ENCODE results near the gene MTG2.

The MTG2 gene

DNA sequence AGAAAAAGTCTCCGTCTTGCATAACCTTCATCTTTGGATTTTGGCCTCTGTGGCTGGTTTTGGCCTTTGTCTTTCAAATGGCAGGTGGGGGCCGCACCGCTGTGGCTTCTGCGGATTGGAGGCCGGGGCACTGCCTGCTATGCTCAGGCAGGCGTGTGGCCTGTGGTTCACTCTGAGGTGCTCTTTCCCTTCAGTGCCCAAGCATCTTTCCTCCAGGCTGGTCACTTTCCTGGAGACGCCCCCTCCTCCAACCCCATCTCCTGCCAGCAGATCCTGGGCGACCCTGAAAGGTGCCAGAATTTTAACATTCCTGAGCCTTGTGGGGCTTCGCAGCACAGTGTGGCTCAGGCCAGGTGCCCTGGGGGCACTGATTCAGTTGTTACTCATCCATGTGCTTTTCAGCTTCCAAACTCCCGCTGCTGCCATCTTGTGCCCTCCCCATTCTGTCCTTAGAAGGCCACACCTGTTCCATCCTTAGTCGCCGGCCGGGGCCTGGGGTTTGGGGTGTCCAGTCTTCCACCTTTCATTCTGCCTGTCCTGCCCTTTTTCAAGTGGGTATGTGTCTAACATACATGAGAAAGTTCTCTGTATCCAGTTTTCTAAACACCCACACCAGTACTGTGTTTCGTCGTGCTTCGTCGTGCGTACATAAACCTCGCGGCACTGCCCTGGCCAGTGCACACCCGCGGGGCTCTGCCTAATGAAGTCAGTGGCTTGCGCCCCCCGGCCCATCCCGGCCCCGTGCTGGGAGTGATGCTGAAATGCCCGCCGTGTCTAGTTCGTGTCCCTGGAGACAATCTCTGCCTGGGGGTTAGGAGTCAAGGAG is 27.2 kb upstream of the MTG2 start:
- no peak overlapping the region for H2AK5ac ChIP-seq (ENCODE audit: low read length)
- DNase-seq, result peak; percentile 46 to 60
- no CpG with 5 or more reads among the region's 29 CpGs for WGBS (ENCODE audit: extremely low coverage, insufficient coverage, insufficient read length)

DNA sequence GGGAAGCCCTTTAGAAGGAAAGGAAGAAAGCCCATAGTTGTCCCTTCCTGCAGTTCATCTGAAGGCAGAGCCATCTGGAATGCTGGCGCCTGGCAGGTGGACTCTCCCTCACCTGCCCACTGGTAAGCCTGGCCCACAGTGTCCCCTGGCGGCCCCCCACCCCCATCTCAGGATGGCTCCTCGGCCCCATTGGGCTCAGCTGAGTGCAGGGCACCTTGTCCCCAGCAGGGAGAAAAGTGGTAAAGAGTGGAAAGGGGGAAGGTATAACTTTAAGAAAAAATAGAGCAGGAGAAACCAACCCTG is 26.6 kb upstream of the MTG2 start:
- Histone ChIP-seq H2AFZ (ENCODE audit: insufficient read depth, low read length, poor library complexity) (no peak overlapping the region), H3K14ac (ENCODE audit: low read length) (no peak overlapping the region), H3K4me1 (ENCODE audit: control insufficient read depth in 1 of 2, insufficient read depth in 2 of 2, low read length in 2 of 2) (peaks cover 21 to 26% of the 10 kb centered on the region in 2 experiments), H3K36me3 (ENCODE audit: control insufficient read depth in 1 of 2, insufficient read depth in 2 of 2, low read length in 2 of 2) (peaks cover 36 to 45% of the 10 kb centered on the region in 2 experiments), H2BK5ac (ENCODE audit: low read depth, low read length, poor library complexity) (no peak overlapping the region), H3K9ac (ENCODE audit: low read length) (no peak overlapping the region), H3K23ac (ENCODE audit: low read length) (no peak overlapping the region), H3K27ac (ENCODE audit: low read depth, low read length) (no peak overlapping the region), H2BK120ac (ENCODE audit: insufficient read depth, low read length, poor library complexity) (no peak overlapping the region), H3K27me3 (ENCODE audit: insufficient read depth, low read length) (no peaks in the 10 kb centered on the region), H2AK5ac (ENCODE audit: low read length) (no peak overlapping the region), H4K12ac (ENCODE audit: low read depth, low read length) (no peak overlapping the region), H3K9me3 (ENCODE audit: insufficient read depth, low read depth, low read length) (peaks cover 3% of the 10 kb centered on the region), H3K79me2 (ENCODE audit: control insufficient read depth, insufficient read depth, low read length, poor library complexity) (peaks cover 12% of the 10 kb centered on the region), H3K4ac (ENCODE audit: low read depth, low read length) (no peak overlapping the region), H2BK12ac (ENCODE audit: low read length) (no peak overlapping the region), H4K8ac (ENCODE audit: low read depth, low read length) (no peak overlapping the region), H3K4me3 (ENCODE audit: low read depth, low read length) (no peak overlapping the region), H4K91ac (ENCODE audit: low read depth, low read length) (no peak overlapping the region), H3K18ac (ENCODE audit: low read length) (no peak overlapping the region), H3K79me1 (ENCODE audit: low read length) (no peaks in the 10 kb centered on the region), H3K4me2 (ENCODE audit: low read length) (no peak overlapping the region)
- DNase-seq, result no peak
- WGBS (ENCODE audit: extremely low coverage, insufficient coverage, insufficient read length), result no CpG with 5 or more reads among the region's 3 CpGs

More for the DNA sequence above, 27.2 kb upstream of the MTG2 start:
- no peak overlapping the region for H4K91ac ChIP-seq (ENCODE audit: low read depth, low read length)
- H3K27me3 ChIP-seq (ENCODE audit: insufficient read depth, low read length), result no peaks in the 10 kb centered on the region
- no peak overlapping the region for H3K14ac ChIP-seq (ENCODE audit: low read length)
- H3K9ac ChIP-seq (ENCODE audit: low read length), result no peak overlapping the region
- H3K18ac ChIP-seq (ENCODE audit: low read length), result no peak overlapping the region
- no peak overlapping the region for H2BK120ac ChIP-seq (ENCODE audit: insufficient read depth, low read length, poor library complexity)
- peaks cover 3% of the 10 kb centered on the region for H3K9me3 ChIP-seq (ENCODE audit: insufficient read depth, low read depth, low read length)
- H4K8ac ChIP-seq (ENCODE audit: low read depth, low read length), result no peak overlapping the region
- H3K4me1 ChIP-seq (ENCODE audit: control insufficient read depth in 1 of 2, insufficient read depth in 2 of 2, low read length in 2 of 2), result peaks cover 21 to 22% of the 10 kb centered on the region in 2 experiments
- H4K12ac ChIP-seq (ENCODE audit: low read depth, low read length), result no peak overlapping the region
- H3K23ac ChIP-seq (ENCODE audit: low read length), result no peak overlapping the region
- no peak overlapping the region for H2BK12ac ChIP-seq (ENCODE audit: low read length)
- H3K4me2 ChIP-seq (ENCODE audit: low read length), result no peak overlapping the region
- H2AFZ ChIP-seq (ENCODE audit: insufficient read depth, low read length, poor library complexity), result no peak overlapping the region
- no peak overlapping the region for H3K27ac ChIP-seq (ENCODE audit: low read depth, low read length)
- H3K4ac ChIP-seq (ENCODE audit: low read depth, low read length), result peak overlapping the region; percentile 32
- no peaks in the 10 kb centered on the region for H3K79me1 ChIP-seq (ENCODE audit: low read length)
- peaks cover 32 to 40% of the 10 kb centered on the region in 2 experiments for H3K36me3 ChIP-seq (ENCODE audit: control insufficient read depth in 1 of 2, insufficient read depth in 2 of 2, low read length in 2 of 2)
- no peak overlapping the region for H3K4me3 ChIP-seq (ENCODE audit: low read depth, low read length)
- peaks cover 12% of the 10 kb centered on the region for H3K79me2 ChIP-seq (ENCODE audit: control insufficient read depth, insufficient read depth, low read length, poor library complexity)
- H2BK5ac ChIP-seq (ENCODE audit: low read depth, low read length, poor library complexity), result no peak overlapping the region

DNA sequence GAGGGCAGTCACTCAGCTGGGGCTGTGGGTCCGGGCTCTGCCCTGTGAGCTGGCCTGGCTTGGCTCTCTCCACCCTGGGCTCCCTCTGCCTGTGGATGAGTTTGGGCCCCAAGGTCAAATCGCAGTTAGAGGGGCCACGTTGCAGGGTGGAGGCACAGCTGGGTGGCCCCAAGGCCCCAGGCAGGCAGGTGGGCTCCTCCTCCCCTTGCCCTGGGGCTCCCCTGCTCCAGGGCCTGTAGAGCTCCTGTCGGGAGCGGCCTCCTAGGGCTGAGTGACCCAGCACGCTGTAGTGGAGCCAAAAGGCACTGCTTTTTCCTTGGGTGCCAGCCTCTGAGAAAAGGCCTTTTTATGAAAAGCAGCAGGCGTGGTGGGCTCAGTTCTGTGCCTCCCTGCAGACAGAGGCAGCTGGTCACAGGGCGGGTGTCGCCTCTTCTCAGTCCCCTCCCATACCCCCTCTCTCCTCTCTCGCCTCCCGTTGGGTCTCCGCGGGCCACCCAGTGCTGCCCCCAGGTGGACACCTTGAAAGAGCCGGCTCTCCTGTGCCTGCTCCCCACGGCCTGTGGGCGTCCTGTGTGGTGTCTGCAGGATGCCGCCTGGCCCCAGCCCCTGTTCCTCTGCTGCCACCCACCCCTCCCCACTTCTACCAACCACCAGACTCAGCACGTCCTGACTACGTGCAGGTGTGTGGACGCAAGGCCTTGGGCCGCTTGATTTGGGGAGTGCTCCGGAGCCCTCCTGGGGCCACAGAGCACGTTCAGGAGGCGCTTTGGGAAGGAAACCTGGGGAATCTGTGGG is 26.0 kb upstream of the MTG2 start:
- no peak overlapping the region for H3K23ac ChIP-seq (ENCODE audit: low read length)
- H2BK12ac ChIP-seq (ENCODE audit: low read length), result no peak overlapping the region
- H3K4me1 ChIP-seq (ENCODE audit: control insufficient read depth in 1 of 2, insufficient read depth in 2 of 2, low read length in 2 of 2), result peaks cover 25 to 31% of the 10 kb centered on the region in 2 experiments
- no peak overlapping the region for H3K27ac ChIP-seq (ENCODE audit: low read depth, low read length)
- peak overlapping the region; percentile 71 for H3K4ac ChIP-seq (ENCODE audit: low read depth, low read length)
- H3K9me3 ChIP-seq (ENCODE audit: insufficient read depth, low read depth, low read length), result peaks cover 3% of the 10 kb centered on the region
- peak overlapping the region; percentile 27 for H3K18ac ChIP-seq (ENCODE audit: low read length)
- no peaks in the 10 kb centered on the region for H3K79me1 ChIP-seq (ENCODE audit: low read length)
- H3K14ac ChIP-seq (ENCODE audit: low read length), result no peak overlapping the region
- no peak overlapping the region for H4K8ac ChIP-seq (ENCODE audit: low read depth, low read length)
- peak in 1 of 2 donors; percentile 42 for DNase-seq
- H4K12ac ChIP-seq (ENCODE audit: low read depth, low read length), result peak overlapping the region; percentile 6
- no peak overlapping the region for H2BK120ac ChIP-seq (ENCODE audit: insufficient read depth, low read length, poor library complexity)
- no peak overlapping the region for H2BK5ac ChIP-seq (ENCODE audit: low read depth, low read length, poor library complexity)
- no peak overlapping the region for H3K9ac ChIP-seq (ENCODE audit: low read length)
- H3K27me3 ChIP-seq (ENCODE audit: insufficient read depth, low read length), result no peaks in the 10 kb centered on the region
- no peak overlapping the region for H3K4me3 ChIP-seq (ENCODE audit: low read depth, low read length)
- H2AK5ac ChIP-seq (ENCODE audit: low read length), result no peak overlapping the region
- no peak overlapping the region for H2AFZ ChIP-seq (ENCODE audit: insufficient read depth, low read length, poor library complexity)
- no peak overlapping the region for H3K4me2 ChIP-seq (ENCODE audit: low read length)
- peaks cover 41 to 48% of the 10 kb centered on the region in 2 experiments for H3K36me3 ChIP-seq (ENCODE audit: control insufficient read depth in 1 of 2, insufficient read depth in 2 of 2, low read length in 2 of 2)
- H3K79me2 ChIP-seq (ENCODE audit: control insufficient read depth, insufficient read depth, low read length, poor library complexity), result peaks cover 9% of the 10 kb centered on the region
- no CpG with 5 or more reads among the region's 24 CpGs for WGBS (ENCODE audit: extremely low coverage, insufficient coverage, insufficient read length)
- H4K91ac ChIP-seq (ENCODE audit: low read depth, low read length), result no peak overlapping the region

DNA sequence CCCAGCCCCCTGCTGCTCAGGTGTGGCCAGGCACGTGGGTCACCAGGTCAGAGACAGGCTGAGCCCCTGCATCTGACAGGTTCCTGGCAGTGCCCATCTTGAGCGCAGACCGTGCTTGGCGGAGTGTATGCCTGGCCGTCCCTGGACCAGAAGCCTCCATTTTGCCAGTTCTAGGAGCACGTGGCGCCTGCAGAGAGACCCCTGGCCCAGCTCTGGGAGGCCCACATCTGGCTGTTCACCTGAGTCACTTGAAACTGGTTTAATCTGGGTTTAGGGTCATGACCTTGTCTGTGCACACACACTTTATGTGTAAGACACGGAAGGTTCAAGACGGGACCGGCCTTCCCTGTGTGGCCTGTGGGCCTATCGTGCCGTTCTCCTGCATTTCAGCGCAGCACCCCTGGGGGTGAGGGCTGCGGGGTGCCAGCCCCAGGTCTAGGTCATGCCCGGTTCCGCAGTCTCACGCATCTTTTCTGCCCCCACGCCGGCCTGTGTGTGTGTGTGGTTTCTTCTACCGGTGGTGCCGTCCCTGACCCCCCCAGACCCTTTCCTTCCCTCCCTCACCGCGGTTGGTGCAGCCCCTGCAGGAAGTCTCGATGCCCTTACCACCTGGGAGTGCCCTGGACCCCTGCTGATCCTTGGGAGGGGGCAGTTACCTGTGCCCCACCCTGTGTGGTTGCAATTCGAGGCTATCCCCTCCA is 25.3 kb upstream of the MTG2 start:
- peaks cover 3% of the 10 kb centered on the region for H3K9me3 ChIP-seq (ENCODE audit: insufficient read depth, low read depth, low read length)

More for the DNA sequence above, 25.3 kb upstream of the MTG2 start:
- Histone ChIP-seq H3K23ac (ENCODE audit: low read length) (no peak overlapping the region), H3K9ac (ENCODE audit: low read length) (no peak overlapping the region), H3K4me2 (ENCODE audit: low read length) (no peak overlapping the region), H3K36me3 (ENCODE audit: control insufficient read depth in 1 of 2, insufficient read depth in 2 of 2, low read length in 2 of 2) (peaks cover 43 to 46% of the 10 kb centered on the region in 2 experiments), H3K79me2 (ENCODE audit: control insufficient read depth, insufficient read depth, low read length, poor library complexity) (peaks cover 9% of the 10 kb centered on the region), H2AFZ (ENCODE audit: insufficient read depth, low read length, poor library complexity) (no peak overlapping the region), H3K79me1 (ENCODE audit: low read length) (no peaks in the 10 kb centered on the region), H2BK5ac (ENCODE audit: low read depth, low read length, poor library complexity) (no peak overlapping the region), H3K27me3 (ENCODE audit: insufficient read depth, low read length) (no peaks in the 10 kb centered on the region), H3K14ac (ENCODE audit: low read length) (no peak overlapping the region), H3K4ac (ENCODE audit: low read depth, low read length) (peak overlapping the region; percentile 71), H4K91ac (ENCODE audit: low read depth, low read length) (no peak overlapping the region), H4K8ac (ENCODE audit: low read depth, low read length) (no peak overlapping the region), H3K4me1 (ENCODE audit: control insufficient read depth in 1 of 2, insufficient read depth in 2 of 2, low read length in 2 of 2) (peaks cover 25 to 31% of the 10 kb centered on the region in 2 experiments), H3K27ac (ENCODE audit: low read depth, low read length) (no peak overlapping the region), H2BK120ac (ENCODE audit: insufficient read depth, low read length, poor library complexity) (no peak overlapping the region), H2BK12ac (ENCODE audit: low read length) (no peak overlapping the region), H3K18ac (ENCODE audit: low read length) (peak overlapping the region; percentile 54), H4K12ac (ENCODE audit: low read depth, low read length) (peak overlapping the region; percentile 6), H3K4me3 (ENCODE audit: low read depth, low read length) (no peak overlapping the region), H2AK5ac (ENCODE audit: low read length) (no peak overlapping the region)
- no peak for DNase-seq
- no CpG with 5 or more reads among the region's 25 CpGs for WGBS (ENCODE audit: extremely low coverage, insufficient coverage, insufficient read length)

Data from trophoblast cell (in vitro differentiated cells and primary cell).